Measurements from ENCODE around the gene WDPCP.
"Not testable (repeated sequence)": the region's sequence is repeated elsewhere in the genome, so short reads cannot be mapped to it uniquely, and the experiment has no call there.

WDPCP gene

GRCh38 chr2:63159262-63159661 is 429.0 kb downstream of the WDPCP start:
- Histone ChIP-seq H3K27me3 (ENCODE audit: control insufficient read depth, insufficient read depth, low read length) (no peaks in the 10 kb centered on the region), H3K9me3 (ENCODE audit: control insufficient read depth, low read length) (no peaks in the 10 kb centered on the region), H3K4me1 (ENCODE audit: control insufficient read depth, insufficient read depth, low read length) (no peaks in the 10 kb centered on the region), H3K9ac (ENCODE audit: low read length) (no peak overlapping the region), H3K36me3 (ENCODE audit: control insufficient read depth, insufficient read depth, low read length) (no peaks in the 10 kb centered on the region), H3K4me3 (ENCODE audit: low read length) (no peak overlapping the region)

GRCh38 chr2:63136683-63137082 is 451.6 kb downstream of the WDPCP start:
- not testable (repeated sequence) for H3K9ac ChIP-seq (ENCODE audit: low read length); H3K27me3 ChIP-seq (ENCODE audit: control insufficient read depth, insufficient read depth, low read length); H3K9me3 ChIP-seq (ENCODE audit: control insufficient read depth, low read length); H3K4me3 ChIP-seq (ENCODE audit: low read length); H3K4me1 ChIP-seq (ENCODE audit: control insufficient read depth, insufficient read depth, low read length); H3K36me3 ChIP-seq (ENCODE audit: control insufficient read depth, insufficient read depth, low read length)

- Histone ChIP-seq H3K4me3 (ENCODE audit: low read length) (no peak overlapping the region), H3K9me3 (ENCODE audit: control insufficient read depth, low read length) (no peaks in the 10 kb centered on the region), H3K27me3 (ENCODE audit: control insufficient read depth, insufficient read depth, low read length) (no peaks in the 10 kb centered on the region), H3K36me3 (ENCODE audit: control insufficient read depth, insufficient read depth, low read length) (no peaks in the 10 kb centered on the region), H3K4me1 (ENCODE audit: control insufficient read depth, insufficient read depth, low read length) (no peaks in the 10 kb centered on the region), H3K9ac (ENCODE audit: low read length) (no peak overlapping the region)
Observed at GRCh38 chr2:63132020-63132419, 456.3 kb downstream of the WDPCP start.

- H3K4me1 ChIP-seq (ENCODE audit: control insufficient read depth, insufficient read depth, low read length): no peaks in the 10 kb centered on the region
- H3K9ac ChIP-seq (ENCODE audit: low read length): no peak overlapping the region
- no peaks in the 10 kb centered on the region for H3K36me3 ChIP-seq (ENCODE audit: control insufficient read depth, insufficient read depth, low read length)
- H3K4me3 ChIP-seq (ENCODE audit: low read length): no peak overlapping the region
- H3K27me3 ChIP-seq (ENCODE audit: control insufficient read depth, insufficient read depth, low read length): no peaks in the 10 kb centered on the region
- no peaks in the 10 kb centered on the region for H3K9me3 ChIP-seq (ENCODE audit: control insufficient read depth, low read length)
Observed at GRCh38 chr2:63131196-63131595, 457.1 kb downstream of the WDPCP start.

DNA sequence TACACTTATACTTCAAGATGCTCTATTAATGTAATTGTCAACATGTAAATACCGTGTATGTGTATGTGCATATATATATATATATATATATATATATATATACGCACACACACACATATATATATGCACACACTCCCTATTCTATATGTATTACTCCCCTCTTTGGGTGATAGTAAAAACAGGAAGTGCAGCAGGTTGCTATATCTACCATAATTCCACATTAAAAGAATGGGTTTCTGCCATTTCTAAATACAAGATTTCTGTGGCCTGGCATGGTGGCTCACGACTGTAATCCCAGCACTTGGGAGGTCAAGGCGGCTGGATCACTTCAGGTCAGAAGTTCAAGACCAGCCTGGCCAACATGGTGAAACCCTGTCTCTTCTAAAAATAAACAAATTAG is 460.7 kb downstream of the WDPCP start:
- H3K36me3 ChIP-seq (ENCODE audit: control insufficient read depth, insufficient read depth, low read length): no peaks in the 10 kb centered on the region
- H3K27me3 ChIP-seq (ENCODE audit: control insufficient read depth, insufficient read depth, low read length): no peaks in the 10 kb centered on the region
- H3K4me3 ChIP-seq (ENCODE audit: low read length): no peak overlapping the region
- no peaks in the 10 kb centered on the region for H3K4me1 ChIP-seq (ENCODE audit: control insufficient read depth, insufficient read depth, low read length)
- no peaks in the 10 kb centered on the region for H3K9me3 ChIP-seq (ENCODE audit: control insufficient read depth, low read length)
- no peak overlapping the region for H3K9ac ChIP-seq (ENCODE audit: low read length)

- Histone ChIP-seq H3K27me3 (ENCODE audit: control insufficient read depth, insufficient read depth, low read length) (no peaks in the 10 kb centered on the region), H3K9ac (ENCODE audit: low read length) (no peak overlapping the region), H3K4me3 (ENCODE audit: low read length) (no peak overlapping the region), H3K36me3 (ENCODE audit: control insufficient read depth, insufficient read depth, low read length) (no peaks in the 10 kb centered on the region), H3K4me1 (ENCODE audit: control insufficient read depth, insufficient read depth, low read length) (no peaks in the 10 kb centered on the region), H3K9me3 (ENCODE audit: control insufficient read depth, low read length) (no peaks in the 10 kb centered on the region)
Observed at GRCh38 chr2:63124850-63125249, 463.4 kb downstream of the WDPCP start.

GRCh38 chr2:63124218-63124617 is 464.1 kb downstream of the WDPCP start:
- no peaks in the 10 kb centered on the region for H3K9me3 ChIP-seq (ENCODE audit: control insufficient read depth, low read length)
- no peak overlapping the region for H3K4me3 ChIP-seq (ENCODE audit: low read length)
- no peaks in the 10 kb centered on the region for H3K36me3 ChIP-seq (ENCODE audit: control insufficient read depth, insufficient read depth, low read length)
- H3K9ac ChIP-seq (ENCODE audit: low read length): no peak overlapping the region
- no peaks in the 10 kb centered on the region for H3K4me1 ChIP-seq (ENCODE audit: control insufficient read depth, insufficient read depth, low read length)
- H3K27me3 ChIP-seq (ENCODE audit: control insufficient read depth, insufficient read depth, low read length): no peaks in the 10 kb centered on the region

- no peak overlapping the region for H3K4me3 ChIP-seq (ENCODE audit: low read length)
- no peaks in the 10 kb centered on the region for H3K27me3 ChIP-seq (ENCODE audit: control insufficient read depth, insufficient read depth, low read length)
- no peaks in the 10 kb centered on the region for H3K4me1 ChIP-seq (ENCODE audit: control insufficient read depth, insufficient read depth, low read length)
- H3K9ac ChIP-seq (ENCODE audit: low read length): no peak overlapping the region
- no peaks in the 10 kb centered on the region for H3K36me3 ChIP-seq (ENCODE audit: control insufficient read depth, insufficient read depth, low read length)
- no peaks in the 10 kb centered on the region for H3K9me3 ChIP-seq (ENCODE audit: control insufficient read depth, low read length)
Observed at GRCh38 chr2:63122921-63123320, 465.4 kb downstream of the WDPCP start.

GRCh38 chr2:63121055-63121834 is 467.0 kb downstream of the WDPCP start:
- Histone ChIP-seq H3K9ac (ENCODE audit: low read length) (no peak overlapping the region), H3K4me1 (ENCODE audit: control insufficient read depth, insufficient read depth, low read length) (no peaks in the 10 kb centered on the region), H3K9me3 (ENCODE audit: control insufficient read depth, low read length) (no peaks in the 10 kb centered on the region), H3K27me3 (ENCODE audit: control insufficient read depth, insufficient read depth, low read length) (no peaks in the 10 kb centered on the region), H3K4me3 (ENCODE audit: low read length) (no peak overlapping the region), H3K36me3 (ENCODE audit: control insufficient read depth, insufficient read depth, low read length) (no peaks in the 10 kb centered on the region)

DNA sequence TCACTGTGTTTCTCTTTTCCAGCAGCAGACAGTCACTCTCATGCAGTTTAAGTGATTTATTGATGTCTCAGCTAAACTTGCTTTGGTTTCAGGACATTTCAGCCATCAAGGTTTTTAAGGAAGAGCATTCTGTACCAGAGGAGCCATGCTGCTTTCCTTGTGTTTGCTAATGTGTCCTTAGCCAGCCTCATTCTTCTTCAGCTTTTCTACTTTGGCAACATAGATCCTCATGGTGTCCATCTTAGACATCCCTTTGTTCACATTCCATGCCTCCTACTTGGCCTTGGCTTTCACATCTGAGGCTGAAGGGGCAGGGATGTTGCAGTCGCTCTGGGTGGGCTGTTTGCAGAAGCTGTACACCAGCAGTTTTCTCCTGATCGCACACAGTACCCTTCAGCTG is 469.5 kb downstream of the WDPCP start:
- H3K4me1 ChIP-seq (ENCODE audit: control insufficient read depth, insufficient read depth, low read length): no peaks in the 10 kb centered on the region
- H3K36me3 ChIP-seq (ENCODE audit: control insufficient read depth, insufficient read depth, low read length): no peaks in the 10 kb centered on the region
- no peak overlapping the region for H3K4me3 ChIP-seq (ENCODE audit: low read length)
- H3K9me3 ChIP-seq (ENCODE audit: control insufficient read depth, low read length): no peaks in the 10 kb centered on the region
- H3K27me3 ChIP-seq (ENCODE audit: control insufficient read depth, insufficient read depth, low read length): no peaks in the 10 kb centered on the region
- H3K9ac ChIP-seq (ENCODE audit: low read length): no peak overlapping the region

- Histone ChIP-seq H3K36me3 (ENCODE audit: control insufficient read depth, insufficient read depth, low read length) (no peaks in the 10 kb centered on the region), H3K9me3 (ENCODE audit: control insufficient read depth, low read length) (no peaks in the 10 kb centered on the region), H3K27me3 (ENCODE audit: control insufficient read depth, insufficient read depth, low read length) (no peaks in the 10 kb centered on the region), H3K9ac (ENCODE audit: low read length) (no peak overlapping the region), H3K4me1 (ENCODE audit: control insufficient read depth, insufficient read depth, low read length) (no peaks in the 10 kb centered on the region), H3K4me3 (ENCODE audit: low read length) (no peak overlapping the region)
Observed at GRCh38 chr2:63104482-63104881, 483.8 kb downstream of the WDPCP start.

- no peak overlapping the region for H3K4me3 ChIP-seq (ENCODE audit: low read length)
Observed at GRCh38 chr2:63101954-63102353, 486.3 kb downstream of the WDPCP start.

GRCh38 chr2:63099032-63099431 is 489.2 kb downstream of the WDPCP start:
- Histone ChIP-seq H3K4me1 (ENCODE audit: control insufficient read depth, insufficient read depth, low read length) (no peaks in the 10 kb centered on the region), H3K4me3 (ENCODE audit: low read length) (no peak overlapping the region), H3K9me3 (ENCODE audit: control insufficient read depth, low read length) (no peaks in the 10 kb centered on the region), H3K9ac (ENCODE audit: low read length) (no peak overlapping the region), H3K36me3 (ENCODE audit: control insufficient read depth, insufficient read depth, low read length) (no peaks in the 10 kb centered on the region), H3K27me3 (ENCODE audit: control insufficient read depth, insufficient read depth, low read length) (no peaks in the 10 kb centered on the region)

More at GRCh38 chr2:63101954-63102353, 486.3 kb downstream of the WDPCP start:
- H3K9ac ChIP-seq (ENCODE audit: low read length): no peak overlapping the region
- no peaks in the 10 kb centered on the region for H3K9me3 ChIP-seq (ENCODE audit: control insufficient read depth, low read length)
- no peaks in the 10 kb centered on the region for H3K36me3 ChIP-seq (ENCODE audit: control insufficient read depth, insufficient read depth, low read length)
- no peaks in the 10 kb centered on the region for H3K27me3 ChIP-seq (ENCODE audit: control insufficient read depth, insufficient read depth, low read length)
- no peaks in the 10 kb centered on the region for H3K4me1 ChIP-seq (ENCODE audit: control insufficient read depth, insufficient read depth, low read length)

Measured in mucosa of stomach (tissue), 1 donor.